Keratinocyte (primary cell): ENCODE results near the gene HLA-DPB1.

Source experiments
- EZH2 ChIP-seq: IDR thresholded peaks from one replicate; pipeline ENCODE4 v1.6.1; 2012; ENCODE audit warnings: inconsistent platforms, mild to moderate bottlenecking, low read length, moderate library complexity
- TF ChIP-seq, protein P1 (sequence below), 3 experiments: IDR thresholded peaks in 1 of 3; conservative IDR thresholded peaks in 1 of 3; optimal IDR thresholded peaks in 1 of 3; 2 replicates in 2 of 3; 3 replicates in 1 of 3; pipeline versions ENCODE3 to v1.5.1; 2011; ENCODE audit warnings: low read length in 3 of 3, mild to moderate bottlenecking in 3 of 3, moderate library complexity in 2 of 3, control low read depth in 1 of 3, inconsistent platforms in 1 of 3; ENCODE audit not compliant: insufficient read depth in 2 of 3; ENCODE audit errors: extremely low read depth in 1 of 3

DNA sequence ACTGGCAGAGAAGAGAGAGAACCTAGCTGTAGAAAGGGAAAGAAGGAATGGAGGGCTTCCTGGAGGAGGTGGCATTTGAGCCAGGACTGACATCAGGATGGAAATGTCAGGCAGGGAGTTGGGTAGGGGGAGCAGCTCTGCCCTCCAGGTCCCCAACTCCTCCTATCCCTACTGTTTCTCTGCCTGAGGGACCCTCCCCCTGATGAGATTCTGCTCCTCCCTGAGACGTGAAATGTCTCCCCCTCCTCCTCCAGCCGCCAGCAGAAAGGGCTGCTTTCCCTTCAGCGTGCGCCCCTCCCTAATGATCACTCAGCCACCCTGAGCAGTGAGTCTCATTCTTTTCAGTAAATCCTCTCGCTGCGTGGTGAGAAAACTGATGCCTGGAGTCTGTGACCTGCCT is 40.6 kb downstream of the HLA-DPB1 start:
- TF ChIP-seq, protein P1, sequence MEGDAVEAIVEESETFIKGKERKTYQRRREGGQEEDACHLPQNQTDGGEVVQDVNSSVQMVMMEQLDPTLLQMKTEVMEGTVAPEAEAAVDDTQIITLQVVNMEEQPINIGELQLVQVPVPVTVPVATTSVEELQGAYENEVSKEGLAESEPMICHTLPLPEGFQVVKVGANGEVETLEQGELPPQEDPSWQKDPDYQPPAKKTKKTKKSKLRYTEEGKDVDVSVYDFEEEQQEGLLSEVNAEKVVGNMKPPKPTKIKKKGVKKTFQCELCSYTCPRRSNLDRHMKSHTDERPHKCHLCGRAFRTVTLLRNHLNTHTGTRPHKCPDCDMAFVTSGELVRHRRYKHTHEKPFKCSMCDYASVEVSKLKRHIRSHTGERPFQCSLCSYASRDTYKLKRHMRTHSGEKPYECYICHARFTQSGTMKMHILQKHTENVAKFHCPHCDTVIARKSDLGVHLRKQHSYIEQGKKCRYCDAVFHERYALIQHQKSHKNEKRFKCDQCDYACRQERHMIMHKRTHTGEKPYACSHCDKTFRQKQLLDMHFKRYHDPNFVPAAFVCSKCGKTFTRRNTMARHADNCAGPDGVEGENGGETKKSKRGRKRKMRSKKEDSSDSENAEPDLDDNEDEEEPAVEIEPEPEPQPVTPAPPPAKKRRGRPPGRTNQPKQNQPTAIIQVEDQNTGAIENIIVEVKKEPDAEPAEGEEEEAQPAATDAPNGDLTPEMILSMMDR (optimal IDR thresholded peaks at IDR 0.05 in 1 of 3, IDR thresholded peaks at IDR 0.05 in 1 of 3, conservative IDR thresholded peaks at IDR 0.05 in 1 of 3; ENCODE audit: extremely low read depth in 1 of 3, insufficient read depth in 2 of 3, low read length in 3 of 3), result no peak
- no peak for TF ChIP-seq EZH2
